Neuronal stem cell (in vitro differentiated cells): Measurements from ENCODE around the gene KANSL2.
"Not testable (repeated sequence)": the region's sequence is repeated elsewhere in the genome, so short reads cannot be mapped to it uniquely, and the experiment has no call there.

Experiments
- DNase-seq: peaks from one replicate; pipeline ENCODE4 v3.0.0-alpha.2; 2013; ENCODE audit warnings: low spot score
- H2AFZ ChIP-seq: one replicate; pipeline ENCODE4 v1.6.1; 2013; ENCODE audit warnings: mild to moderate bottlenecking, low read length, inconsistent platforms
- H2AK5ac ChIP-seq: 2 replicates; pipeline ENCODE4 v1.6.1; 2013; ENCODE audit warnings: low read depth, mild to moderate bottlenecking, inconsistent platforms, low read length, moderate library complexity, mixed read lengths
- H2BK120ac ChIP-seq: 2 replicates; pipeline ENCODE4 v1.6.1; 2013; ENCODE audit warnings: low read depth, mild to moderate bottlenecking, inconsistent platforms, low read length, moderate library complexity, mixed read lengths
- H2BK12ac ChIP-seq: one replicate; pipeline ENCODE4 v1.6.1; 2013; ENCODE audit warnings: low read length, inconsistent platforms
- H2BK15ac ChIP-seq: 2 replicates; pipeline ENCODE4 v1.6.1; 2013; ENCODE audit warnings: mild to moderate bottlenecking, low read length, inconsistent platforms, mixed read lengths
- H2BK5ac ChIP-seq: one replicate; pipeline ENCODE4 v1.6.1; 2013; ENCODE audit warnings: inconsistent platforms, mild to moderate bottlenecking, low read length, moderate library complexity
- H3K14ac ChIP-seq: one replicate; pipeline ENCODE4 v1.6.1; 2013; ENCODE audit warnings: low read length, inconsistent platforms
- H3K18ac ChIP-seq: 2 replicates; pipeline ENCODE4 v1.6.1; 2013; ENCODE audit warnings: low read length, inconsistent platforms
- H3K23ac ChIP-seq: 2 replicates; pipeline ENCODE4 v1.6.1; 2013; ENCODE audit warnings: low read depth, mild to moderate bottlenecking, mixed read lengths, low read length, inconsistent platforms; ENCODE audit not compliant: poor library complexity
- H3K27ac ChIP-seq: replicated peaks from 3 replicates; pipeline ENCODE4 v1.5.1; 2013; ENCODE audit warnings: low read length, inconsistent platforms
- H3K27me3 ChIP-seq, 3 experiments: 2 replicates each; pipeline ENCODE4 v1.6.1; 2013; ENCODE audit warnings: low read length in 3 of 3, mild to moderate bottlenecking in 2 of 3, inconsistent platforms in 1 of 3, low read depth in 1 of 3, mixed read lengths in 1 of 3, moderate library complexity in 1 of 3; ENCODE audit not compliant: control insufficient read depth in 3 of 3, insufficient read depth in 3 of 3
- H3K36me3 ChIP-seq, 2 donors: replicated peaks in 1 of 2; 2 replicates each; pipeline ENCODE4 v1.6.1; 2013; ENCODE audit warnings: low read length in 2 of 2; ENCODE audit not compliant: control insufficient read depth in 2 of 2, insufficient read depth in 2 of 2
- H3K4ac ChIP-seq: 2 replicates; pipeline ENCODE4 v1.6.1; 2013; ENCODE audit warnings: inconsistent platforms, mild to moderate bottlenecking, low read length, moderate library complexity
- H3K4me1 ChIP-seq, 2 donors: 1 replicate in 1 of 2; 2 replicates in 1 of 2; pipeline ENCODE4 v1.6.1; 2013; ENCODE audit warnings: low read length in 2 of 2, low read depth in 1 of 2; ENCODE audit not compliant: control insufficient read depth in 2 of 2, insufficient read depth in 1 of 2
- H3K4me2 ChIP-seq: one replicate; pipeline ENCODE4 v1.6.1; 2013; ENCODE audit warnings: mild to moderate bottlenecking, low read length, inconsistent platforms; ENCODE audit not compliant: insufficient read depth, poor library complexity, severe bottlenecking
- H3K4me3 ChIP-seq, 2 donors: 2 replicates each; pipeline ENCODE4 v1.5.1; 2013; ENCODE audit warnings: low read length in 2 of 2, mild to moderate bottlenecking in 2 of 2, inconsistent platforms in 1 of 2, moderate library complexity in 1 of 2
- H3K79me1 ChIP-seq: one replicate; pipeline ENCODE4 v1.6.1; 2013; ENCODE audit warnings: low read depth, mild to moderate bottlenecking, inconsistent platforms, low read length, moderate library complexity
- H3K9ac ChIP-seq: one replicate; pipeline ENCODE4 v1.6.1; 2013; ENCODE audit warnings: mild to moderate bottlenecking, low read depth, low read length, inconsistent platforms; ENCODE audit not compliant: poor library complexity
- H3K9me3 ChIP-seq, 2 donors: replicated peaks in 1 of 2; 2 replicates each; pipeline versions ENCODE3 to v1.6.1; 2013; ENCODE audit warnings: low read length in 2 of 2, mild to moderate bottlenecking in 2 of 2, inconsistent platforms in 1 of 2, low read depth in 1 of 2, mixed read lengths in 1 of 2, moderate library complexity in 1 of 2; ENCODE audit not compliant: control insufficient read depth in 2 of 2, insufficient read depth in 1 of 2
- H4K8ac ChIP-seq: one replicate; pipeline ENCODE4 v1.6.1; 2013; ENCODE audit warnings: low read depth, mild to moderate bottlenecking, inconsistent platforms, low read length, moderate library complexity
- H4K91ac ChIP-seq: one replicate; pipeline ENCODE4 v1.6.1; 2013; ENCODE audit warnings: low read length, low read depth, mild to moderate bottlenecking, inconsistent platforms; ENCODE audit not compliant: poor library complexity
- WGBS, 2 donors: extraction: QIAGEN DNeasy Blood & Tissue Kit; methylation state at CpG; one replicate each; pipeline ENCODE4 v1.1.7; 2013; ENCODE audit warnings: missing lambda C conversion rate in 2 of 2, mixed read lengths in 1 of 2; ENCODE audit not compliant: insufficient read length in 2 of 2, insufficient replicate concordance in 1 of 2; ENCODE audit errors: extremely low coverage in 2 of 2; 5-methylcytosine and 5-hydroxymethylcytosine counted together

Gene KANSL2

GRCh38 chr12:48643011-48643410, 39.0 kb downstream of the KANSL2 start:
- WGBS, 2 donors = no CpG with 5 or more reads among the region's 2 CpGs
- no peaks in the 10 kb centered on the region for H3K27me3 ChIP-seq
- no peak overlapping the region for H4K91ac ChIP-seq
- H3K9me3 ChIP-seq = peaks cover 9 to 23% of the 10 kb centered on the region in 2 donors
- H3K9ac ChIP-seq = no peak overlapping the region
- no peak overlapping the region for H3K4me3 ChIP-seq
- no peak overlapping the region for H2BK12ac ChIP-seq
- peaks cover 9 to 49% of the 10 kb centered on the region in 2 donors for H3K36me3 ChIP-seq
- no peak overlapping the region for H2BK120ac ChIP-seq
- no peaks in the 10 kb centered on the region for H3K79me1 ChIP-seq
- DNase-seq = no peak
- no peak overlapping the region for H2BK5ac ChIP-seq
- H3K18ac ChIP-seq = no peak overlapping the region
- H2AFZ ChIP-seq = no peak overlapping the region
- H3K4ac ChIP-seq = no peak overlapping the region
- H3K27ac ChIP-seq = no peak overlapping the region
- H2AK5ac ChIP-seq = no peak overlapping the region
- no peak overlapping the region for H3K4me2 ChIP-seq
- H4K8ac ChIP-seq = no peak overlapping the region
- no peak overlapping the region for H2BK15ac ChIP-seq
- H3K4me1 ChIP-seq = no peaks in the 10 kb centered on the region
- H3K23ac ChIP-seq = no peak overlapping the region
- H3K14ac ChIP-seq = no peak overlapping the region

- H4K8ac ChIP-seq, H3K4ac ChIP-seq, H3K4me3 ChIP-seq, H3K4me1 ChIP-seq, H3K79me1 ChIP-seq, H2BK5ac ChIP-seq, H4K91ac ChIP-seq, H2AFZ ChIP-seq, H3K27ac ChIP-seq, H2BK120ac ChIP-seq, H2AK5ac ChIP-seq, H3K4me2 ChIP-seq, H3K14ac ChIP-seq, H3K18ac ChIP-seq, H3K27me3 ChIP-seq, H3K23ac ChIP-seq, H2BK15ac ChIP-seq, H2BK12ac ChIP-seq, H3K9ac ChIP-seq, DNase-seq: not testable (repeated sequence)
- no CpG with 5 or more reads among the region's 54 CpGs for WGBS, 2 donors
- peaks cover 9 to 23% of the 10 kb centered on the region in 2 donors for H3K9me3 ChIP-seq
- H3K36me3 ChIP-seq = peaks cover 8 to 40% of the 10 kb centered on the region in 2 donors
Observed at GRCh38 chr12:48641752-48642555, 40.1 kb downstream of the KANSL2 start.

- Histone ChIP-seq H3K27me3 (no peaks in the 10 kb centered on the region), H3K36me3 (peaks cover 7 to 29% of the 10 kb centered on the region in 2 donors), H3K9ac (no peak overlapping the region)
Observed at GRCh38 chr12:48640854-48641253, 41.2 kb downstream of the KANSL2 start.

GRCh38 chr12:48640428-48640827, 41.6 kb downstream of the KANSL2 start:
- no peak overlapping the region for H2AK5ac ChIP-seq
- no peak overlapping the region for H3K9ac ChIP-seq
- H2BK15ac ChIP-seq = no peak overlapping the region

More at GRCh38 chr12:48640854-48641253, 41.2 kb downstream of the KANSL2 start:
- H3K4ac ChIP-seq = no peak overlapping the region
- H3K23ac ChIP-seq = no peak overlapping the region
- no peak overlapping the region for H2AFZ ChIP-seq
- H2BK5ac ChIP-seq = no peak overlapping the region
- no peak overlapping the region for H2AK5ac ChIP-seq
- H3K4me2 ChIP-seq = no peak overlapping the region
- H3K14ac ChIP-seq = no peak overlapping the region
- H4K8ac ChIP-seq = no peak overlapping the region
- no peak overlapping the region for H3K4me3 ChIP-seq
- H2BK15ac ChIP-seq = no peak overlapping the region
- H3K27ac ChIP-seq = no peak overlapping the region
- no peak overlapping the region for H4K91ac ChIP-seq
- no peak for DNase-seq
- no peaks in the 10 kb centered on the region for H3K79me1 ChIP-seq
- H3K18ac ChIP-seq = no peak overlapping the region
- WGBS, 2 donors = 100% methylated on average over 1 of the region's 3 CpGs
- no peak overlapping the region for H2BK12ac ChIP-seq
- H3K4me1 ChIP-seq = no peaks in the 10 kb centered on the region
- H2BK120ac ChIP-seq = no peak overlapping the region
- H3K9me3 ChIP-seq = peaks cover 9 to 23% of the 10 kb centered on the region in 2 donors

More at GRCh38 chr12:48640428-48640827, 41.6 kb downstream of the KANSL2 start:
- no peak overlapping the region for H4K91ac ChIP-seq
- no peak overlapping the region for H2BK120ac ChIP-seq
- H3K36me3 ChIP-seq = peaks cover 7 to 26% of the 10 kb centered on the region in 2 donors
- no peak overlapping the region for H4K8ac ChIP-seq
- H2BK12ac ChIP-seq = no peak overlapping the region
- no peaks in the 10 kb centered on the region for H3K27me3 ChIP-seq
- no peak overlapping the region for H3K4ac ChIP-seq
- no peak for DNase-seq
- H3K18ac ChIP-seq = no peak overlapping the region
- no peak overlapping the region for H3K4me3 ChIP-seq
- no peak overlapping the region for H2AFZ ChIP-seq
- H3K4me1 ChIP-seq = no peaks in the 10 kb centered on the region
- no peak overlapping the region for H3K4me2 ChIP-seq
- no peaks in the 10 kb centered on the region for H3K79me1 ChIP-seq
- H2BK5ac ChIP-seq = no peak overlapping the region
- no peak overlapping the region for H3K23ac ChIP-seq
- H3K27ac ChIP-seq = no peak overlapping the region
- H3K9me3 ChIP-seq = peaks cover 9 to 23% of the 10 kb centered on the region in 2 donors
- no peak overlapping the region for H3K14ac ChIP-seq
